HG03460 (cell line): ENCODE measurements around the gene MARS1.
A peak's percentile ranks its signal among the peaks of the same experiment; 100 is the strongest.

ENCODE experiments used
- ATAC-seq: cut with Tn5 transposase; IDR thresholded peaks from one replicate; pipeline ENCODE4 v1.9.1; 2021; ENCODE audit not compliant: unreplicated experiment

Gene MARS1

GRCh38 chr12:57456737-57457490, 31.0 kb upstream of the MARS1 start:
- no peak for ATAC-seq

- ATAC-seq = no peak
These were observed 29.2 kb upstream of the MARS1 start for GRCh38 chr12:57458665-57459054.

- ATAC-seq = peak; percentile 55
These were observed 28.7 kb upstream of the MARS1 start for GRCh38 chr12:57459055-57459749.

GRCh38 chr12:57459750-57460467, 28.0 kb upstream of the MARS1 start, which contains the start of gene GLI1:
TSS of gene GLI1 (plus strand) at chr12:57459785. CDS start at chr12:57463692, 3,907 bp downstream.
- no peak for ATAC-seq

GRCh38 chr12:57460468-57460784, 27.4 kb upstream of the MARS1 start:
- ATAC-seq = no peak

GRCh38 chr12:57460841-57461275, 27.0 kb upstream of the MARS1 start:
- no peak for ATAC-seq

- ATAC-seq = no peak
These were observed 26.5 kb upstream of the MARS1 start for GRCh38 chr12:57461276-57461916.

GRCh38 chr12:57461917-57462250, 26.0 kb upstream of the MARS1 start:
- ATAC-seq = no peak

GRCh38 chr12:57462251-57462911, 25.5 kb upstream of the MARS1 start:
- peak; percentile 63 for ATAC-seq

- no peak for ATAC-seq
These were observed 25.0 kb upstream of the MARS1 start for GRCh38 chr12:57462912-57463253.

- no peak for ATAC-seq
These were observed 23.3 kb upstream of the MARS1 start for GRCh38 chr12:57464569-57464968.

GRCh38 chr12:57465030-57465746, 22.7 kb upstream of the MARS1 start:
- no peak for ATAC-seq

GRCh38 chr12:57465747-57466505, 21.9 kb upstream of the MARS1 start:
- no peak for ATAC-seq

- no peak for ATAC-seq
These were observed 20.5 kb upstream of the MARS1 start for GRCh38 chr12:57467212-57467874.

- ATAC-seq = no peak
These were observed 20.0 kb upstream of the MARS1 start for GRCh38 chr12:57467915-57468314.

- ATAC-seq = no peak
These were observed 18.3 kb upstream of the MARS1 start for GRCh38 chr12:57469296-57470164.

- no peak for ATAC-seq
These were observed 17.4 kb upstream of the MARS1 start for GRCh38 chr12:57470286-57470969.
